Stimulated activated CD4-positive, alpha-beta T cell treated with anti-CD3 and anti-CD28 coated beads, Interleukin-1b, Interleukin-23, amount 100 ng/mL, for 4 hours (primary cell): ENCODE data around the gene FAM78B.

Experiments used
- DNase-seq, 2 donors: peaks; one replicate each; pipeline ENCODE4 v3.0.0-alpha.2; 2020; ENCODE audit warnings: low read depth in 2 of 2

FAM78B gene

DNA sequence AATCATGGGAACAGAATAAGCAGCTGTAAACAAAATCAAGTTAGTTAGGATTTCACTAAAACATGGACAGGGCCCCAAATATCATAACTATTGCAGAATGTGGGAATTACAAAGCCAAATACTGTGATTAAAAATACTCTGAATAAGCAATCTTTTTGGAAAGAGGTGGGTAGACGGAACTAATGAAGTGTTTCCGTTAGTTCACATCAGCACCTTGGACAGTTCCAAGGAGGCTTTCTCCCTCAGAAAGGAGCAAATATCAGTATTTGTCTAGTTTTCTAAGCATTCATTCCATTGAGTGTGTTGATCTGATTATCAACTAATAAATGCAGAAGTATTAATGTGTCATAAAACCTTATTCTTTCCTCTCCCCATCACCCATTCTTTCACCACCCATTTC is 97.4 kb downstream of the FAM78B start:
- DNase-seq = no peak

- no peak for DNase-seq
These were observed 100.7 kb downstream of the FAM78B start for GRCh38 chr1:166066107-166066506.

DNA sequence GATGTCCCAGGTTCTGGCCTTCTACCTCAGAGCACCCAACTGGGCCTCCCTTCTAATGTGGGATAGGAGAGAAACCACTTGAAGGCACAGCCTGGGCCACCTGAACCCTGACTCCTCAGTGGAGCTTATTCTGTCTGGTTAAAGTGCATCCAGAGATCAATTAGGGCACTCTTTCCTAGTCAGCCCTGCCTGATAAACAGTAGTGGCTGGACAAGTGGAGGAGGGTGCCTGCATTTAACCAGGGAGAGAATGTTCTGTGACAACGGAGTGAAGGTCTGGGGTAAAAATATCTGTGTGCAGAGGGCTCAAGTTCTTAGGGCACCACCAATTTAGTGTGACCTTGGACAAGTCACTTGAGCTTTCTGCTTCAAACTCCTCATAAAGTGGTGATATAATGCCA is 101.8 kb downstream of the FAM78B start:
- no peak for DNase-seq

DNA sequence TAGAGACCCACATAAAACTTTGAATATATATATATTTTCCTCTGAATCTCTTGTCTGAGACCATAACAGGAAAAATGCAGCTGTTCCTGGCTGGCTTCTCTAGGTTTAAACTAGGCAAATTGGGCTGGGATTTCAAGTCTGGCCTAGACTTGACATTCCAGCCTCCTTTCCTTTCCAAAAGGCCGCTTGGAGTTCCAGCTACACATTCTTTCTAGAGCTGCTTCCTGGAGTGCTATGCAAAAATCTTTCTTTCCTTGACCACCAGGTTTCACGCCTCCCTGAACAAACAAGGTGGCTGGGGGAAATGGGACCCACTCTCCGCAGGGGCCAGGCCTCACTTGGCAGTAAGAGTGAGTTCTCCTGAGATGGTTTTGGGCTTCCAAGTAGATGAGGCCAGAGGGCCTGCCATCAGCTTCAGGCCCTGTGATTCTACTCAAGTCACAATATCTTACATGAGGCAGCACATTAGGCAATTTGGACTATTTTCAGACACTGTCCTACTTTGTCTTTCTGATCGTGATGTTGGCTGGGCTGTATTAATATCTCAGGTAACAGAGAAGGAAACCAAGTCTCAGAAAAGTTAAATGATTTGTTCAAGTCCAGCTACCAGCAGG is 102.4 kb downstream of the FAM78B start:
- DNase-seq = no peak

GRCh38 chr1:166063701-166064100 is 103.1 kb downstream of the FAM78B start:
- DNase-seq = no peak

- no peak for DNase-seq
These were observed 104.3 kb downstream of the FAM78B start for GRCh38 chr1:166062421-166063070.

- DNase-seq = no peak
These were observed 109.2 kb downstream of the FAM78B start for GRCh38 chr1:166057650-166058049.

- DNase-seq = no peak
These were observed 113.4 kb downstream of the FAM78B start for GRCh38 chr1:166053395-166053794.

DNA sequence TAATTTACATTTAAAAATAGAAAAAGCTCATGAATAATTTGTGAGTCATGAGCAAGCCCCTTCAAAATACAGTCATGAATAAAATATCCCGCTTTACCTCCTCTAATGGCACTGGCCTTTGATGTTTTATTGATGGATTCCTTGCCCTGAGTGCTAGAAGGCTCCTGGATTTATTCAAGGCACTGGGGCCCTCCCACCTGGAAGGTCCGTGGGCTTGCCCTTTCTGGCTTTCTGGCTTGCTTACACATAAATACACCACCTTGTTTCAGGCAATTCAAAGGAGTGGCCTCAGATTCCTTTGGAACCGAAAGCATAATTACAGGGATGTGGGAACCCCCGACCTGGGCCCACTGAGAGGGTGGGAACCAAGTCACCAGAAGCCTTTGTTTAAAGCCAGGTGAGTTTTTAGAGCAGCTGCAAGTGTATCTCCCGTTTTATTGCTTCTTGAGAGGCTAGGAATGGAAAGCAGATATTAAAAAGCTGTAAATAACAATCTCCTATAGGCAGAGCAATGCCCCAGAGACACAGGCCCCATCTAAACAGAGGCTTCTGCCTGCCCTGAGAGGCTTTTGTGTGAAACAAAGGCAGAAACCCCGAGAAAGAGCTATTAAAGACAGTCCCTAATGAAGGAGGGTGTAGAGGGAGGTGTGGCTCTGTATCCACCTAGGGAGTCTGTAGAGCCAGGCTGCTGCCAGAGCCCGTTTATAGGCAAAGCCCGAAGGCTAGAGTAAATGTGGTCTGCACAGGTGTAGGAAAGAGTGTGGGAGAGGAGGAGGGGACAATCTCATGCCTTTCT is 126.4 kb downstream of the FAM78B start:
- DNase-seq = no peak

- DNase-seq = no peak
These were observed 127.2 kb downstream of the FAM78B start for GRCh38 chr1:166039436-166040201.

- DNase-seq = no peak
These were observed 130.7 kb downstream of the FAM78B start for GRCh38 chr1:166036092-166036491.

GRCh38 chr1:166032572-166033371 is 134.0 kb downstream of the FAM78B start:
- DNase-seq = no peak

DNA sequence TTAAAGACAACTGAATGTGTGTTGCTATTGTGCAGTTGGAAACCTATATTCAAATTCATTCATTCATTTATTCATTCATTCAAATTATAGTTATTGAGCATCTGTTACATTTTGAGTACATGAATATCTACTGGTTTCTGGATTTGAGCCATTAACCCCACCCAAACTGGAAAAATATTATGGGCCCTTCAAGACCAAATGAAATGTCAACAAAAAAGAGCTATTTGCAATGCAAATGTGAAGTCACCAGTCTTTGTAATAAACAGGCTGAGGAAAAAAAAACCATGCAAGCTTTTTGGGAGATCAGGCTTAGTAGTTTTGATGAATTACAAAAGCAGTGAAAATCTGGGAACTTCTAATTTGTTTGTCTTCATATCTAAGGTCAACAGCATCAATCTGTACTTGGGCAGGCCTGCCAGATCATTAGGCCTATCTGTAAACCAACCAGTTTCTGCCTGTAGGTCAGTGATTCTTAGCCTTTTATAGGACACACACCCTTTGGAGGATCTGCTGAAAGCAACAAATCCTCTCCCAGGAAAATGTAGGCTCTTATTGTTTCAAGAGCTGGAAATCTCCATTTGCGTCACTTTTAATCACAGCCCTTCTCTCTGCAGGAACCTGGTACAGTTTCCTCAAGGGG is 134.7 kb downstream of the FAM78B start:
- no peak for DNase-seq

- no peak for DNase-seq
These were observed 137.4 kb downstream of the FAM78B start for GRCh38 chr1:166029196-166029945.

DNA sequence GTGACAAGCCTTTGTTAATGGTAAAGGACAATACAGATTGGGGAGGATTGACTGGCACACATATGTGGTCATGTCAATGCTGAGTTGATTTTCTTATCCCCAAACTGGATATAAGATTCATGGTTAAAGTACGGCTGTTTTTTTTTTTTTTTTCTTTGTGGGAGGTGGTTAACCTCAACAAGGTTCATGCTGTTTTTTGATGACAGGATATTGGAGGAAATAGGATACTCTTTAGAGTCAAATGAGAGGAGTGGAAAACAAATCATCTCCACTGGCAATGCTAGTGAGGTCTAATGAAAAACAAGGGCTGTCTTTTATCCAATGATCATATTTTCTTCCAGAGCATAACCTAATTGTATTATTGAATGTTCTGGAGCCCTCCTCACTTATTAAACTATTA is 140.2 kb downstream of the FAM78B start:
- no peak for DNase-seq

GRCh38 chr1:166026143-166026542 is 140.7 kb downstream of the FAM78B start:
- DNase-seq = no peak

DNA sequence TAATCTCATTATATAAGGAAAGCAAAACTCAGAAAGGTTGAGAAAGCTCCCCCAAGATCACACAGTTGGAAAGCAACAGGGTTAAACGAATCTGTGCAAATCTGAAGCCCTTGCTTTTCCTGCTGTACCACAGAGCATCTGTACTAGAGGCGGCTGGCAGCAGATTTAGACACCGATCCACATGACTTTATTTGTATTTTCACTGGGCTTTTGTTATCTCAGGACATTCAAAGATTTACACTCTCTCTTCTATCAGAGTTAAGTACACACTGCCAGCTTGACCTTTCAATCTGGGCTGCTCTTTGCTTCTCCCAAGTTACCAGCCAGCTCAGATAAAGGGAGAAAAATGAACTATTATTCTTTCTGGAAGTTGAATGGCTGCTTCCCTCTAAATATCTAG is 146.6 kb downstream of the FAM78B start:
- DNase-seq = no peak
